NT2/D1 (cell line): ENCODE measurements around the gene MAGI2.

Source experiments
- DNase-seq: peaks from one replicate; pipeline ENCODE4 v3.0.0-alpha.2; 2011; ENCODE audit warnings: low read depth, low spot score
- H3K27me3 ChIP-seq: 2 replicates; pipeline ENCODE4 v1.6.0; 2011; ENCODE audit warnings: mild to moderate bottlenecking; ENCODE audit not compliant: insufficient read length, insufficient read depth
- H3K36me3 ChIP-seq: 2 replicates; pipeline ENCODE4 v1.6.1; 2011; ENCODE audit warnings: mild to moderate bottlenecking, low read length, mixed read lengths; ENCODE audit not compliant: insufficient read depth, insufficient read length
- H3K4me1 ChIP-seq: 2 replicates; pipeline ENCODE4 v1.5.1; 2011; ENCODE audit not compliant: insufficient read depth, insufficient read length
- H3K4me3 ChIP-seq: 2 replicates; pipeline ENCODE4 v1.5.1; 2011; ENCODE audit warnings: low read depth; ENCODE audit not compliant: insufficient read length
- H3K9ac ChIP-seq: 2 replicates; pipeline ENCODE4 v1.6.0; 2011; ENCODE audit warnings: low read depth; ENCODE audit not compliant: insufficient read length
- H3K9me3 ChIP-seq: 2 replicates; pipeline ENCODE4 v1.5.1; 2011; ENCODE audit warnings: mild to moderate bottlenecking, low read length; ENCODE audit not compliant: insufficient read depth
- SUZ12 ChIP-seq: IDR thresholded peaks from 2 replicates; pipeline ENCODE4 v1.6.1; 2011; ENCODE audit not compliant: insufficient read length, insufficient read depth; ENCODE audit errors: extremely low read depth
- YY1 ChIP-seq: IDR thresholded peaks from 2 replicates; pipeline ENCODE4 v1.6.1; 2011; ENCODE audit not compliant: insufficient read length, insufficient read depth
- ZNF274 ChIP-seq: IDR thresholded peaks from 2 replicates; pipeline ENCODE4 v1.6.1; 2011; ENCODE audit warnings: mild to moderate bottlenecking, low read depth, low read length

The MAGI2 gene

DNA sequence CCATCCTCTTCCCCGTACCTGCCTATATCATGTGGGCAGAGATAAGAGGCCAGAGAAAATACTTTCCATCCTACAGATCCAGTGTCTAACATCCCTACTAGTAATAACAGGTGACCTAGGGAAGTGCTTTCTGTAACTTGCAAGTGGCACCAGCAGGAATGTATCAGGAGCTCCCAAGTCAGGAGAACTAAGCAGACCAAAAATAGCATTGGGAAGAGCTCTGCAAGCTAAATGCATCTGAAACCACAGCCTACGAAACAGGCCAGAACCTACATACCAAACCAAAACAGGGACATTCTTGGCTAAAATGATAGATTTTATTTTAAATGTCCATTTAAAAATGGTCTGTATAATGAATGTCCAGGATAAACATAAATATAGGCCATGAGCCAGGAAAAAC lies 974.1 kb downstream of the MAGI2 start:
- no peaks in the 10 kb centered on the region for H3K36me3 ChIP-seq
- H3K4me3 ChIP-seq: no peak overlapping the region
- H3K27me3 ChIP-seq: no peaks in the 10 kb centered on the region
- TF ChIP-seq SUZ12 (no peak), YY1 (no peak), ZNF274 (no peak)
- H3K4me1 ChIP-seq: no peaks in the 10 kb centered on the region
- no peak overlapping the region for H3K9ac ChIP-seq
- DNase-seq: no peak
- H3K9me3 ChIP-seq: no peaks in the 10 kb centered on the region

GRCh38 chr7:78476851-78477405 lies 976.5 kb downstream of the MAGI2 start:
- H3K4me1 ChIP-seq: no peaks in the 10 kb centered on the region
- H3K9ac ChIP-seq: no peak overlapping the region
- TF ChIP-seq SUZ12: no peak
- no peak for TF ChIP-seq ZNF274
- TF ChIP-seq YY1: no peak
- H3K36me3 ChIP-seq: no peaks in the 10 kb centered on the region
- DNase-seq: no peak
- no peak overlapping the region for H3K4me3 ChIP-seq
- no peaks in the 10 kb centered on the region for H3K27me3 ChIP-seq
- H3K9me3 ChIP-seq: no peaks in the 10 kb centered on the region

GRCh38 chr7:78473571-78474301 lies 979.7 kb downstream of the MAGI2 start:
- Histone ChIP-seq H3K36me3 (no peaks in the 10 kb centered on the region), H3K4me1 (no peaks in the 10 kb centered on the region), H3K9ac (no peak overlapping the region), H3K27me3 (no peaks in the 10 kb centered on the region), H3K9me3 (no peaks in the 10 kb centered on the region), H3K4me3 (no peak overlapping the region)
- DNase-seq: no peak
- TF ChIP-seq ZNF274 (no peak), SUZ12 (no peak), YY1 (no peak)

- H3K9me3 ChIP-seq: no peaks in the 10 kb centered on the region
- H3K4me1 ChIP-seq: no peaks in the 10 kb centered on the region
- no peaks in the 10 kb centered on the region for H3K36me3 ChIP-seq
- no peak for DNase-seq
- no peaks in the 10 kb centered on the region for H3K27me3 ChIP-seq
- TF ChIP-seq YY1 (no peak), SUZ12 (no peak), ZNF274 (no peak)
- H3K9ac ChIP-seq: no peak overlapping the region
- no peak overlapping the region for H3K4me3 ChIP-seq
Measured at GRCh38 chr7:78473021-78473420, 980.4 kb downstream of the MAGI2 start.

DNA sequence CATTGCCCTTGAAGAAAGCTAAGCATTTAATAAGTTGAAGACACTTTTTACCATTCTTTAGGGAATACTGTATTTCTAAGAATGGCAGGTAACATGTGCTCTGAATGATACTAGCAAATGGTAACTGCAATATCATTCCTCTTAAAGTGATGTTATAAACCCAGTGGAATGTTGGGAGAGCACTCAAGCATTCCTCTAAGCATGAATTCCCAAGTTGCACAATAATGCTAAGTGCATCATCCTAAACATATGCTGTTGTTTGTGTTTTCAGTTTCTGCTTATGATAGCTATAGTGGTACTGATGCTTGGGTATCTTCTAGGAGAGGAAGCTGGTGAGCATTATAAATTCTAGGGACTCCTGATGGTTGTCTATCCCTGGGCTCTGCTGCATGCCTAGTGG lies 980.9 kb downstream of the MAGI2 start:
- Histone ChIP-seq H3K4me3 (no peak overlapping the region), H3K27me3 (no peaks in the 10 kb centered on the region), H3K36me3 (no peaks in the 10 kb centered on the region), H3K9me3 (no peaks in the 10 kb centered on the region), H3K9ac (no peak overlapping the region), H3K4me1 (no peaks in the 10 kb centered on the region)
- DNase-seq: no peak
- TF ChIP-seq YY1 (no peak), SUZ12 (no peak), ZNF274 (no peak)

DNA sequence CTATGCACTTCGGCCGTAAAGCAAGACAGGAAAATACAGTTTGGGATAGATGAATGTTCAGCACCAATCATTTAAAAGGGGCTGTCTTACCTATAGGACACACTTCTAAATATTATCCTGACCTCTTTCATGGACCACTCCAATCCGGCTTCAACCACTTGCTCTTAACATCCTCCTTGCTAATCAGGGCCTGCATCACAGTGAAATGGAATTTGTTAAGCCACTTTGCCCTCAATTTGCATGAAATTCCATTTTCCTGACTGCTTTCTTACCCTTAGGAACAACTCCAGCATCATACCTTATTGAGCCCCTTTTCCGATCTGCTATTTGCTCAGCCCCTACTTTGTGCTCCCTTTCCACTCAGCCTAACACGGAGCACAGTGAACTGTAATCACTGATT lies 987.6 kb downstream of the MAGI2 start:
- TF ChIP-seq ZNF274: no peak
- TF ChIP-seq SUZ12: no peak
- no peak for TF ChIP-seq YY1
- Histone ChIP-seq H3K4me3 (no peak overlapping the region), H3K9me3 (no peaks in the 10 kb centered on the region), H3K36me3 (no peaks in the 10 kb centered on the region), H3K9ac (no peak overlapping the region), H3K27me3 (no peaks in the 10 kb centered on the region), H3K4me1 (no peaks in the 10 kb centered on the region)
- no peak for DNase-seq

GRCh38 chr7:78463039-78463438 lies 990.4 kb downstream of the MAGI2 start:
- no peak overlapping the region for H3K9ac ChIP-seq
- H3K4me1 ChIP-seq: no peaks in the 10 kb centered on the region
- no peaks in the 10 kb centered on the region for H3K36me3 ChIP-seq
- no peak for DNase-seq
- H3K4me3 ChIP-seq: no peak overlapping the region
- H3K27me3 ChIP-seq: no peaks in the 10 kb centered on the region
- no peaks in the 10 kb centered on the region for H3K9me3 ChIP-seq
- TF ChIP-seq ZNF274: no peak
- no peak for TF ChIP-seq YY1
- TF ChIP-seq SUZ12: no peak
